Erythroblast (primary cell): ENCODE data around the gene SHF.

Source experiments
- GATA1 ChIP-seq: IDR thresholded peaks from 2 replicates; pipeline ENCODE4 v1.6.1; 2011; ENCODE audit warnings: low read depth, mild to moderate bottlenecking, control low read depth, low read length, moderate library complexity
- POLR2A ChIP-seq: IDR thresholded peaks from 2 replicates; pipeline ENCODE4 v1.6.1; 2011; ENCODE audit warnings: mild to moderate bottlenecking, low read length

- TF ChIP-seq POLR2A (no peak), GATA1 (no peak)
These were observed 17.4 kb upstream of the SHF start for GRCh38 chr15:45205192-45205591.
